OCI-LY3 (cell line): ENCODE results near the gene D2HGDH.
A peak's percentile ranks its signal among the peaks of the same experiment; 100 is the strongest.

Experiments
- H2AFZ ChIP-seq: fragments of 200-600, 300-600 bp; shearing (Covaris generic); 2 replicates; pipeline ENCODE4 v1.6.0; 2014; ENCODE audit warnings: antibody characterized with exemption, low read depth, low read length
- H3K27ac ChIP-seq: fragments of 200-600, 300-600 bp; sonication (generic); 2 replicates; pipeline ENCODE4 v1.5.1; 2014; ENCODE audit warnings: mild to moderate bottlenecking, low read length, moderate library complexity, mixed read lengths
- H3K27me3 ChIP-seq: fragments of 200-600, 300-600 bp; sonication (generic); 2 replicates; pipeline ENCODE4 v1.6.1; 2014; ENCODE audit warnings: low read depth, low read length, mixed read lengths
- H3K36me3 ChIP-seq: fragments of 200-600, 300-600 bp; sonication (generic); replicated peaks from 2 replicates; pipeline ENCODE3; 2014; ENCODE audit warnings: low read depth, low read length, mixed read lengths
- H3K4me1 ChIP-seq: fragments of 300-600, 200-600 bp; sonication (generic); 2 replicates; pipeline ENCODE4 v1.6.1; 2014; ENCODE audit warnings: low read length, mixed read lengths
- H3K4me2 ChIP-seq: fragments of 200-600, 300-600 bp; sonication (generic); 2 replicates; pipeline ENCODE4 v1.6.1; 2014; ENCODE audit warnings: low read length, mixed read lengths
- H3K4me3 ChIP-seq: fragments of 300-600, 200-600 bp; sonication (generic); 2 replicates; pipeline ENCODE4 v1.5.1; 2014; ENCODE audit warnings: antibody characterized with exemption, mild to moderate bottlenecking, low read length, moderate library complexity
- H3K79me2 ChIP-seq: fragments of 300-600, 200-600 bp; shearing (Covaris generic); 2 replicates; pipeline ENCODE4 v1.6.1; 2014; ENCODE audit warnings: mild to moderate bottlenecking, low read length, mixed read lengths
- H3K9ac ChIP-seq: fragments of 300-600, 200-600 bp; shearing (Covaris generic); 2 replicates; pipeline ENCODE4 v1.6.0; 2014; ENCODE audit warnings: mild to moderate bottlenecking, low read length, moderate library complexity
- H3K9me3 ChIP-seq: fragments of 200-600, 300-600 bp; shearing (Covaris generic); 2 replicates; pipeline ENCODE4 v1.6.1; 2014; ENCODE audit warnings: low read length, mixed read lengths; ENCODE audit not compliant: insufficient read depth
- H4K20me1 ChIP-seq: fragments of 200-600, 300-600 bp; sonication (generic); 2 replicates; pipeline ENCODE4 v1.6.1; 2016; ENCODE audit warnings: low read length, mixed read lengths; ENCODE audit not compliant: insufficient read depth
- CTCF ChIP-seq: fragments of 200-600, 300-600 bp; sonication (generic); IDR thresholded peaks from 2 replicates; pipeline ENCODE4 v1.5.1; 2014; ENCODE audit warnings: antibody characterized with exemption, low read length, low read depth
- EZH2phosphoT487 ChIP-seq: fragments of 200-600 bp; shearing (Covaris generic); IDR thresholded peaks from 2 replicates; pipeline ENCODE4 v1.6.1; 2018; ENCODE audit warnings: antibody characterized with exemption, mixed run types, low read depth

D2HGDH gene

DNA sequence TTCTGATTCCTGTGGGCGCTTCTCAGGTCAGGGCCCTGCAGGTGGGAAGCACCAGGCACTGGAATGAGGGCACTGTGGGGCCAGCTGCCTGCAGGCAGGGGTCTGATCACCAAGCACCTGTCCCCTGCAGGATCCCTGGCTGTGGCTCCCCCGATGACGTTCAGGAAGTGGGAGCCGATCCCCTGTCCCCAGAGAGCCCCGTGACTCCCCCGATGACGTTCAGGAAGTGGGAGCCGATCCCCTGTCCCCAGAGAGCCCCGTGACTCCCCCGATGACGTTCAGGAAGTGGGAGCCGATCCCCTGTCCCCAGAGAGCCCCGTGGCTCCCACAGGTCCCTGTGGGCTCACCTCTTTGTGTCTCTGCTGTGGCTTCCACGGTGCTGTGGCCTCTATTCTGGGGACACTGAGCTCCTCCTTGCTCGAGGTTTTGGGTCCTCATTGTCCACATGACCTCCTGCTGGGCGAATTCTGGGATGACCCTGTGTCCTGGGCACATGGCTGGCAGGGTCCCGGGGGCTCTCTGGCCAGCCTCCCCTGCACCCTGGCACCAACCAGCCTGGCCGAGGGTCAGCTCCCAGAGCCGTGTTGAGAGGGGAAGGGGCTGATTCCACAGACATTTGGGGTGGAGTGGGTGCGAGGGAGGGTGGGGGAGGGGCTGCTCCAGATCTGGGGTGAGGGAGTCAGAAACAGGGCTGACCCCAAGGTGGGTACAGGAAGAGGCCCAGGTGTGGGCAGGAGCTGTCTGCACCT, 79.4 kb downstream of the D2HGDH start:
- TF ChIP-seq EZH2phosphoT487 (no peak), CTCF (no peak)
- Histone ChIP-seq H3K4me3 (peak overlapping the region; percentile 54), H4K20me1 (no peaks in the 10 kb centered on the region), H3K27me3 (no peaks in the 10 kb centered on the region), H3K4me2 (peak overlapping the region; percentile 57), H3K36me3 (no peaks in the 10 kb centered on the region), H3K4me1 (peaks cover 13% of the 10 kb centered on the region), H3K27ac (no peak overlapping the region), H3K79me2 (no peaks in the 10 kb centered on the region), H3K9ac (no peak overlapping the region), H3K9me3 (no peaks in the 10 kb centered on the region), H2AFZ (no peak overlapping the region)

DNA sequence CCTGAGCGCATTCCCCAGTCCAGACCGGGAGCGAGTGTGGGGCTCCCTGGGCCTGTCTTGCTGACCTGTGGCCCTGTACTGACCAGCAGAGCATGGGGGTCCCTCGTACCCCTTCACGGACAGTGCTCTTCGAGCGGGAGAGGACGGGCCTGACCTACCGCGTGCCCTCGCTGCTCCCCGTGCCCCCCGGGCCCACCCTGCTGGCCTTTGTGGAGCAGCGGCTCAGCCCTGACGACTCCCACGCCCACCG, 79.9 kb downstream of the D2HGDH start:
- Histone ChIP-seq H3K36me3 (no peaks in the 10 kb centered on the region), H3K9ac (no peak overlapping the region), H3K4me1 (peaks cover 13% of the 10 kb centered on the region), H3K27me3 (no peaks in the 10 kb centered on the region), H3K4me3 (no peak overlapping the region), H3K27ac (no peak overlapping the region), H2AFZ (no peak overlapping the region), H3K79me2 (no peaks in the 10 kb centered on the region), H4K20me1 (no peaks in the 10 kb centered on the region), H3K4me2 (no peak overlapping the region), H3K9me3 (no peaks in the 10 kb centered on the region)
- TF ChIP-seq CTCF (no peak), EZH2phosphoT487 (no peak)

GRCh38 chr2:241814643-241815476, 80.4 kb downstream of the D2HGDH start:
- Histone ChIP-seq H2AFZ (no peak overlapping the region), H3K4me1 (peaks cover 13% of the 10 kb centered on the region), H3K36me3 (no peaks in the 10 kb centered on the region), H4K20me1 (no peaks in the 10 kb centered on the region), H3K79me2 (no peaks in the 10 kb centered on the region), H3K9me3 (no peaks in the 10 kb centered on the region), H3K9ac (no peak overlapping the region), H3K27ac (no peak overlapping the region), H3K4me3 (no peak overlapping the region), H3K4me2 (no peak overlapping the region), H3K27me3 (no peaks in the 10 kb centered on the region)
- TF ChIP-seq EZH2phosphoT487 (no peak), CTCF (no peak)
